GM12878 (cell line): Measurements from ENCODE around the gene EVI2B. TPM values are rescaled to one million over a fixed set of nuclear protein-coding genes. Genes with fewer than 3 reads are reported as not detected.

Experiments
- ATAC-seq: fragments of 200-7000 bp; cut with Tn5 transposase; 3 replicates; pipeline ENCODE4 v1.9.1; 2020; ENCODE audit warnings: mild to moderate bottlenecking, moderate library complexity
- BruUV-seq: library from RNA; stranded (reverse); fragments of 400-500 nt; replicated peaks from 2 replicates; lab custom pipeline; 2021; lab: Mats Ljungman, UMichigan
- CTCF ChIA-PET: fragments of 300-600 bp; sonication (Branson Sonifier 250); formaldehyde crosslinking; extraction: SDS; loops from one replicate; lab custom pipeline; 2021; ENCODE audit warnings: inconsistent platforms; lab: Yijun Ruan, JAX
- POLR2A ChIA-PET: fragments of 350-600 bp; formaldehyde crosslinking; extraction: SDS; loops from one replicate; lab custom pipeline; 2021; ENCODE audit warnings: inconsistent platforms; lab: Charles Lee
- RAD21 ChIA-PET: fragments of 300-600 bp; sonication (Branson Sonifier 250); formaldehyde crosslinking; loops from one replicate; lab custom pipeline; 2023; ENCODE audit warnings: antibody characterized with exemption; ENCODE audit not compliant: unreplicated experiment; lab: Charles Lee
- SMC1A ChIA-PET: fragments of 300-600 bp; sonication (Branson Sonifier 250); formaldehyde crosslinking; loops from one replicate; lab custom pipeline; 2023; ENCODE audit not compliant: unreplicated experiment, uncharacterized antibody; lab: Charles Lee
- DNase-seq: peaks from one replicate; pipeline ENCODE4 v3.0.0-alpha.2; 2011; ENCODE audit warnings: low read depth, low spot score
- FAIRE-seq: peaks from 3 replicates; lab custom pipeline; 2011; peaks lifted over from hg19 to GRCh38; lab: Jason Lieb, UNC
- H2AFZ ChIP-seq: 2 replicates; pipeline ENCODE4 v1.6.0; 2011; ENCODE audit warnings: low read depth, low read length, control low read depth; ENCODE audit not compliant: control insufficient read depth
- H3K27ac ChIP-seq: 2 replicates; pipeline ENCODE4 v1.5.1; 2011; ENCODE audit warnings: control low read depth; ENCODE audit not compliant: control insufficient read depth, insufficient read depth
- H3K27me3 ChIP-seq, 2 experiments: replicated peaks in 1 of 2; 2 replicates each; pipeline versions ENCODE4 v1.6.0 to v1.6.1; 2011; ENCODE audit warnings: low read length in 1 of 2; ENCODE audit not compliant: control insufficient read depth in 2 of 2, insufficient read depth in 2 of 2
- H3K36me3 ChIP-seq, 2 experiments: 2 replicates each; pipeline ENCODE4 v1.5.1; 2011; ENCODE audit warnings: low read length in 1 of 2; ENCODE audit not compliant: control insufficient read depth in 2 of 2, insufficient read depth in 2 of 2
- H3K4me1 ChIP-seq: 2 replicates; pipeline ENCODE4 v1.6.1; 2011; ENCODE audit warnings: mild to moderate bottlenecking, low read length, moderate library complexity, mixed read lengths; ENCODE audit not compliant: control insufficient read depth, insufficient read depth
- H3K4me2 ChIP-seq: 2 replicates; pipeline ENCODE4 v1.6.0; 2011; ENCODE audit warnings: control low read depth; ENCODE audit not compliant: control insufficient read depth, insufficient read depth
- H3K4me3 ChIP-seq: fragments of 200-600 bp; sonication (generic); 2 replicates; pipeline ENCODE4 v1.5.1; 2016
- H3K79me2 ChIP-seq: 2 replicates; pipeline ENCODE4 v1.6.0; 2011; ENCODE audit warnings: low read length; ENCODE audit not compliant: control insufficient read depth, insufficient read depth
- H3K9ac ChIP-seq: 2 replicates; pipeline ENCODE4 v1.8.0; 2011; ENCODE audit warnings: low read length, control low read depth, mixed read lengths; ENCODE audit not compliant: control insufficient read depth, insufficient read depth
- H3K9me3 ChIP-seq: replicated peaks from 3 replicates; pipeline ENCODE4 v1.5.1; 2011; ENCODE audit warnings: mild to moderate bottlenecking, low read length; ENCODE audit not compliant: control insufficient read depth, insufficient read depth
- H4K20me1 ChIP-seq: 2 replicates; pipeline ENCODE4 v1.6.0; 2011; ENCODE audit not compliant: control insufficient read depth, insufficient read depth
- HDGF ChIP-seq: fragments of 450-650 bp; IDR thresholded peaks from 2 replicates; pipeline ENCODE4 v1.6.1; 2016; ENCODE audit warnings: antibody characterized with exemption
- LARP7 ChIP-seq: fragments of 450-650 bp; IDR thresholded peaks from 2 replicates; pipeline ENCODE4 v1.6.1; 2017; ENCODE audit warnings: mild to moderate bottlenecking
- MXI1 ChIP-seq: fragments of 150-350 bp; IDR thresholded peaks from 2 replicates; pipeline ENCODE4 v1.6.1; 2011; ENCODE audit warnings: low read depth, mild to moderate bottlenecking, inconsistent platforms, low read length, improper control_type of control experiment
- PAX8 ChIP-seq: fragments of 450-650 bp; IDR thresholded peaks from 2 replicates; pipeline ENCODE4 v1.6.1; 2017; ENCODE audit warnings: mild to moderate bottlenecking, moderate library complexity
- PKNOX1 ChIP-seq: fragments of 450-650 bp; IDR thresholded peaks from 2 replicates; pipeline ENCODE4 v1.6.1; 2016; ENCODE audit warnings: mild to moderate bottlenecking
- POLR2AphosphoS2 ChIP-seq: IDR thresholded peaks from 2 replicates; pipeline ENCODE4 v1.6.1; 2011; ENCODE audit warnings: low read depth, mild to moderate bottlenecking, low read length, improper control_type of control experiment, moderate library complexity
- SMC3 ChIP-seq: IDR thresholded peaks from 2 replicates; pipeline ENCODE4 v1.6.1; 2011; ENCODE audit warnings: low read length, improper control_type of control experiment, borderline replicate concordance
- STAT1 ChIP-seq: fragments of 450-650 bp; conservative IDR thresholded peaks from 2 replicates; pipeline ENCODE4 v1.6.1; 2014; ENCODE audit warnings: antibody characterized with exemption, mild to moderate bottlenecking
- SUZ12 ChIP-seq: fragments of 200-600 bp; sonication (generic); IDR thresholded peaks from one replicate; pipeline ENCODE4 v1.6.1; 2018; ENCODE audit warnings: antibody characterized with exemption, mild to moderate bottlenecking; ENCODE audit not compliant: unreplicated experiment
- TCF12 ChIP-seq: IDR thresholded peaks from 2 replicates; pipeline ENCODE4 v1.6.1; 2011; ENCODE audit warnings: low read depth, mild to moderate bottlenecking, low read length
- USF2 ChIP-seq: IDR thresholded peaks from 2 replicates; pipeline ENCODE4 v1.6.1; 2011; ENCODE audit warnings: low read depth, low read length, improper control_type of control experiment, borderline replicate concordance
- ZNF274 ChIP-seq: IDR thresholded peaks from one replicate; pipeline ENCODE4 v1.8.0; 2011; ENCODE audit not compliant: insufficient read length, insufficient read depth
- ZNF384 ChIP-seq: IDR thresholded peaks from 2 replicates; pipeline ENCODE4 v1.6.1; 2012; ENCODE audit warnings: low read depth, mild to moderate bottlenecking, low read length, improper control_type of control experiment, borderline replicate concordance
- ZNF687 ChIP-seq: fragments of 450-650 bp; IDR thresholded peaks from 2 replicates; pipeline ENCODE4 v1.6.1; 2017; ENCODE audit warnings: mild to moderate bottlenecking, moderate library complexity
- in situ Hi-C: fragments of 300-500 bp; cut with MboI; formaldehyde crosslinking; loops from 9 replicates; pipeline ENCODE4 v1.14.3; 2018; ENCODE audit warnings: mixed read lengths
- intact Hi-C: fragments of 100-400 bp; cut with micrococcal nuclease; formaldehyde crosslinking; loops from one replicate; pipeline ENCODE4 v1.14.2; 2022; ENCODE audit not compliant: unreplicated experiment
- polyA plus RNA-seq, 11 experiments: library from polyadenylated mRNA; depleted of rRNA in 4 of 11; unstranded in 6 of 11; stranded (reverse) in 5 of 11; fragments of >200 nt; fragmentation: Nextera tagmentation in 4 of 11; fragmentation: Illumina TruSeq in 1 of 11; extraction: Ambion mirVana in 4 of 11; extraction: Trizol in 1 of 11; gene quantifications; 1 replicate in 1 of 11; 2 replicates in 10 of 11; pipeline versions ENCODE4 v1.2.1 to v1.2.3, GENCODE V29; 2011 to 2016; ENCODE audit warnings: inconsistent platforms in 2 of 11, missing spikeins in 2 of 11, low read depth in 1 of 11
- total RNA-seq, 4 experiments: library from RNA; depleted of rRNA in 3 of 4; stranded (reverse); fragments of >200 nt in 3 of 4; fragmentation: Illumina TruSeq in 1 of 4; extraction: Trizol in 1 of 4; gene quantifications; 2 replicates each; pipeline versions ENCODE4 v1.2.1 to v1.2.3, GENCODE V29; 2013 to 2021
- TF ChIP-seq, protein P1 (sequence below), 3 experiments: IDR thresholded peaks in 2 of 3; conservative IDR thresholded peaks in 1 of 3; 2 replicates each; pipeline ENCODE4 v1.5.1; 2011; ENCODE audit warnings: low read depth in 3 of 3, low read length in 3 of 3, mild to moderate bottlenecking in 3 of 3, control low read depth in 2 of 3, moderate library complexity in 2 of 3, inconsistent platforms in 1 of 3, mixed read lengths in 1 of 3; ENCODE audit not compliant: control insufficient read depth in 2 of 3, insufficient read depth in 1 of 3; ENCODE audit errors: extremely low read depth in 1 of 3

The EVI2B gene
- total and polyA plus RNA-seq, 10 of the 15 experiments (the other 5 are each of a cell fraction or from before 2014, with no cell fraction given), result 26.2 to 195 (median 52.0) TPM

GRCh38 chr17:31329221-31329620 lies 15.4 kb upstream of the EVI2B start (continued):
- TF ChIP-seq ZNF274, result no peak
- TF ChIP-seq STAT1, result no peak
- TF ChIP-seq POLR2AphosphoS2, result no peak
- no peak for TF ChIP-seq ZNF687

DNA sequence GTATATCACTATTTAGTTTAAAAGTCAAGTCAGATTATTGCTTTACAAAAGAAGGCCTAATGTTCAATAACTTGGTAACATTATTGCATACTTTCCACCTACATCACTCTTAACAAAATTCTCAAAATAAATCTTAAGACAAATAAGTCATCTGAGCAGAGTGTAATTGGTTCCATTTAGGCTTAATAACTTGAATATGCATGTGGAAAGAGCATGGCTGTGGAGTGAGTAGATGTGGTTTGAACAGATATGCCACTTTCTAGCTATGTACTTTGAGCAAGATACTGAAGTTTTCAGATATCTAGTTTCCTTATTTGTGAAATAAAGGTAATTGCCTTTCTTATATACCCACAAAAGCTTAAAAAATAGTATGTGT lies 14.3 kb upstream of the EVI2B start:
- CTCF ChIA-PET, result no interaction called here
- ATAC-seq (no peak), FAIRE-seq (no peak), DNase-seq (no peak)
- Histone ChIP-seq H3K9ac (no peak overlapping the region), H3K27ac (no peak overlapping the region), H3K79me2 (no peaks in the 10 kb centered on the region), H3K4me2 (no peak overlapping the region), H3K27me3 (no peaks in the 10 kb centered on the region), H4K20me1 (no peaks in the 10 kb centered on the region), H3K9me3 (no peaks in the 10 kb centered on the region), H3K36me3 (peaks cover 2 to 7% of the 10 kb centered on the region in 2 experiments; a peak in 2 of 4 replicates), H3K4me1 (no peaks in the 10 kb centered on the region), H3K4me3 (no peak overlapping the region), H2AFZ (no peak overlapping the region)
- intact Hi-C loops, result no loop called here
- RAD21 ChIA-PET, result no interaction called here
- POLR2A ChIA-PET, result no interaction called here
- no TSS peak for BruUV-seq
- SMC1A ChIA-PET, result interaction anchor here (1.2 to 1.5 kb wide), 3 partner anchors 10 to 45 kb away, joined by 4 to 5 read pairs (median 4); no protein-coding TSS in a partner anchor
- in situ Hi-C loops, result no loop called here
- TF ChIP-seq PAX8, result no peak
- no peak for TF ChIP-seq TCF12
- no peak for TF ChIP-seq HDGF
- no peak for TF ChIP-seq PKNOX1
- TF ChIP-seq SUZ12, result no peak
- TF ChIP-seq SMC3, result no peak
- TF ChIP-seq POLR2AphosphoS2, result no peak
- TF ChIP-seq LARP7, result no peak
- TF ChIP-seq USF2, result no peak
- TF ChIP-seq ZNF384, result no peak
- TF ChIP-seq, protein P1, sequence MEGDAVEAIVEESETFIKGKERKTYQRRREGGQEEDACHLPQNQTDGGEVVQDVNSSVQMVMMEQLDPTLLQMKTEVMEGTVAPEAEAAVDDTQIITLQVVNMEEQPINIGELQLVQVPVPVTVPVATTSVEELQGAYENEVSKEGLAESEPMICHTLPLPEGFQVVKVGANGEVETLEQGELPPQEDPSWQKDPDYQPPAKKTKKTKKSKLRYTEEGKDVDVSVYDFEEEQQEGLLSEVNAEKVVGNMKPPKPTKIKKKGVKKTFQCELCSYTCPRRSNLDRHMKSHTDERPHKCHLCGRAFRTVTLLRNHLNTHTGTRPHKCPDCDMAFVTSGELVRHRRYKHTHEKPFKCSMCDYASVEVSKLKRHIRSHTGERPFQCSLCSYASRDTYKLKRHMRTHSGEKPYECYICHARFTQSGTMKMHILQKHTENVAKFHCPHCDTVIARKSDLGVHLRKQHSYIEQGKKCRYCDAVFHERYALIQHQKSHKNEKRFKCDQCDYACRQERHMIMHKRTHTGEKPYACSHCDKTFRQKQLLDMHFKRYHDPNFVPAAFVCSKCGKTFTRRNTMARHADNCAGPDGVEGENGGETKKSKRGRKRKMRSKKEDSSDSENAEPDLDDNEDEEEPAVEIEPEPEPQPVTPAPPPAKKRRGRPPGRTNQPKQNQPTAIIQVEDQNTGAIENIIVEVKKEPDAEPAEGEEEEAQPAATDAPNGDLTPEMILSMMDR (IDR thresholded peaks at IDR 0.05 in 2 of 3, conservative IDR thresholded peaks at IDR 0.05 in 1 of 3; ENCODE audit: control insufficient read depth in 2 of 3, extremely low read depth in 1 of 3, insufficient read depth in 1 of 3, low read depth in 3 of 3, low read length in 3 of 3), result no peak
- no peak for TF ChIP-seq MXI1
